SK-N-SH (cell line): ENCODE measurements around the gene RNF40. TPM values are rescaled to one million over a fixed set of nuclear protein-coding genes. Genes with fewer than 3 reads are reported as not detected.

Source experiments
- CTCF ChIA-PET: fragments of 300-600, 350-600 bp; formaldehyde crosslinking; extraction: SDS; loops from one replicate; lab custom pipeline; 2021; lab: Yijun Ruan, JAX
- POLR2A ChIA-PET: fragments of 350-600 bp; sonication (Branson Sonifier 250); formaldehyde crosslinking; extraction: SDS; loops from one replicate; lab custom pipeline; 2020; ENCODE audit warnings: antibody characterized with exemption, inconsistent platforms; lab: Yijun Ruan, JAX
- DNase-seq: peaks from one replicate; pipeline ENCODE4 v3.0.0; 2012
- H2AFZ ChIP-seq: fragments of 200-600 bp; sonication (generic); 2 replicates; pipeline ENCODE4 v1.8.1; 2016; ENCODE audit warnings: antibody characterized with exemption, mild to moderate bottlenecking, low read depth
- H3F3A ChIP-seq: fragments of 200-600 bp; sonication (generic); replicated peaks from 2 replicates; pipeline ENCODE3; 2016; ENCODE audit warnings: antibody characterized with exemption, mild to moderate bottlenecking; ENCODE audit not compliant: insufficient read depth
- H3K27ac ChIP-seq, 2 experiments: fragments of 200-500 bp in 1 of 2; fragments of 200-600 bp in 1 of 2; sonication (Bioruptor generic) in 1 of 2; sonication (generic), shearing (Covaris generic) in 1 of 2; 2 replicates each; pipeline versions ENCODE4 v1.5.1 to v1.6.1; 2014 to 2016; ENCODE audit warnings: low read depth in 2 of 2, inconsistent platforms in 1 of 2, low read length in 1 of 2, mild to moderate bottlenecking in 1 of 2, mixed read lengths in 1 of 2
- H3K27me3 ChIP-seq: fragments of 200-600 bp; sonication (generic), shearing (Covaris generic); 2 replicates; pipeline ENCODE4 v1.6.1; 2016; ENCODE audit warnings: mixed run types; ENCODE audit not compliant: insufficient read depth
- H3K36me3 ChIP-seq, 2 experiments: fragments of 200-500 bp in 1 of 2; fragments of 200-600 bp in 1 of 2; sonication (Bioruptor generic) in 1 of 2; sonication (generic) in 1 of 2; replicated peaks in 1 of 2; 2 replicates each; pipeline versions ENCODE3 to v1.5.1; 2014 to 2016; ENCODE audit warnings: low read length in 1 of 2, mild to moderate bottlenecking in 1 of 2; ENCODE audit not compliant: insufficient read depth in 2 of 2, control insufficient read depth in 1 of 2
- H3K4me1 ChIP-seq, 2 experiments: fragments of 200-500 bp in 1 of 2; fragments of 200-600 bp in 1 of 2; sonication (Bioruptor generic) in 1 of 2; sonication (generic), shearing (Covaris generic) in 1 of 2; 2 replicates each; pipeline versions ENCODE4 v1.5.1 to v1.6.1; 2014 to 2016; ENCODE audit warnings: low read depth in 1 of 2, low read length in 1 of 2, mixed run types in 1 of 2; ENCODE audit not compliant: insufficient read depth in 2 of 2, control insufficient read depth in 1 of 2
- H3K4me2 ChIP-seq: fragments of 200-600 bp; sonication (generic), shearing (Covaris generic); 2 replicates; pipeline ENCODE4 v1.6.1; 2017; ENCODE audit warnings: mixed run types
- H3K4me3 ChIP-seq, 2 experiments: fragments of 200-500 bp in 1 of 2; fragments of 200-600 bp in 1 of 2; sonication (Bioruptor generic) in 1 of 2; sonication (generic), shearing (Covaris generic) in 1 of 2; 2 replicates each; pipeline versions ENCODE4 v1.5.1 to v1.8.1; 2014 to 2016; ENCODE audit warnings: low read depth in 2 of 2, inconsistent platforms in 1 of 2, low read length in 1 of 2, mild to moderate bottlenecking in 1 of 2, mixed read lengths in 1 of 2, moderate library complexity in 1 of 2
- H3K79me2 ChIP-seq: fragments of 200-600 bp; sonication (generic); 2 replicates; pipeline ENCODE4 v1.8.1; 2017; ENCODE audit warnings: mild to moderate bottlenecking; ENCODE audit not compliant: insufficient read depth
- H3K9ac ChIP-seq: fragments of 200-600 bp; sonication (generic); 2 replicates; pipeline ENCODE4 v1.6.1; 2017; ENCODE audit warnings: mixed run types
- H3K9me2 ChIP-seq: fragments of 200-600 bp; sonication (generic); 2 replicates; pipeline ENCODE4 v1.6.1; 2017; ENCODE audit warnings: mixed run types
- H3K9me3 ChIP-seq: fragments of 200-600 bp; sonication (generic); 2 replicates; pipeline ENCODE4 v1.6.1; 2017; ENCODE audit warnings: mixed run types, mild to moderate bottlenecking, moderate library complexity
- H4K20me1 ChIP-seq: fragments of 200-600 bp; sonication (generic); 2 replicates; pipeline ENCODE4 v1.6.1; 2017; ENCODE audit warnings: mild to moderate bottlenecking, mixed run types; ENCODE audit not compliant: insufficient read depth
- CHD2 ChIP-seq: fragments of 150-350 bp; IDR thresholded peaks from 2 replicates; pipeline ENCODE4 v1.6.1; 2018; ENCODE audit warnings: low read length; ENCODE audit not compliant: partially characterized antibody
- CTCF ChIP-seq: fragments of 200-600 bp; sonication (generic); IDR thresholded peaks from 2 replicates; pipeline ENCODE4 v1.6.1; 2017; ENCODE audit warnings: antibody characterized with exemption, mild to moderate bottlenecking, moderate library complexity
- ELF1 ChIP-seq: IDR thresholded peaks from 2 replicates; pipeline ENCODE4 v1.4.0; 2012
- EZH2phosphoT487 ChIP-seq: fragments of 200-600 bp; sonication (generic); IDR thresholded peaks from 2 replicates; pipeline ENCODE4 v1.6.1; 2017; ENCODE audit warnings: low read depth, mixed run types, mild to moderate bottlenecking, antibody characterized with exemption, moderate library complexity, borderline replicate concordance
- GATA2 ChIP-seq: sonication (generic); formaldehyde crosslinking; IDR thresholded peaks from 2 replicates; pipeline ENCODE4 v1.5.0; 2020; ENCODE audit warnings: mild to moderate bottlenecking, missing genetic modification reagents
- MAX ChIP-seq: IDR thresholded peaks from 2 replicates; pipeline ENCODE4 v1.4.0; 2012; ENCODE audit warnings: low read depth
- MXI1 ChIP-seq: IDR thresholded peaks from 2 replicates; pipeline ENCODE4 v1.6.1; 2012; ENCODE audit warnings: mild to moderate bottlenecking, low read depth, low read length, improper control_type of control experiment
- NRF1 ChIP-seq: IDR thresholded peaks from 2 replicates; pipeline ENCODE4 v1.6.1; 2012; ENCODE audit warnings: low read depth, mild to moderate bottlenecking, low read length
- POLR2AphosphoS5 ChIP-seq: IDR thresholded peaks from 2 replicates; pipeline ENCODE4 v1.6.1; 2012; ENCODE audit warnings: low read depth, low read length
- RAD21 ChIP-seq: IDR thresholded peaks from 2 replicates; pipeline ENCODE4 v1.6.1; 2012; ENCODE audit warnings: mild to moderate bottlenecking, low read length
- RCOR1 ChIP-seq: fragments of 150-350 bp; IDR thresholded peaks from 2 replicates; pipeline ENCODE4 v1.6.1; 2017; ENCODE audit warnings: antibody characterized with exemption, low read length
- RFX5 ChIP-seq: IDR thresholded peaks from 2 replicates; pipeline ENCODE4 v1.6.1; 2012; ENCODE audit warnings: mild to moderate bottlenecking, improper control_type of control experiment, low read length
- RXRA ChIP-seq: IDR thresholded peaks from 2 replicates; pipeline ENCODE4 v1.4.0; 2012; ENCODE audit warnings: low read depth, mild to moderate bottlenecking, borderline replicate concordance
- SIN3A ChIP-seq: IDR thresholded peaks from 2 replicates; pipeline ENCODE4 v1.6.1; 2012; ENCODE audit warnings: low read depth, mild to moderate bottlenecking, low read length, moderate library complexity, borderline replicate concordance
- TCF12 ChIP-seq: IDR thresholded peaks from 2 replicates; pipeline ENCODE4 v1.4.0; 2012
- TEAD4 ChIP-seq: IDR thresholded peaks from 2 replicates; pipeline ENCODE4 v1.4.0; 2012; ENCODE audit warnings: mild to moderate bottlenecking, borderline replicate concordance; ENCODE audit not compliant: insufficient read depth
- USF2 ChIP-seq: fragments of 150-350 bp; IDR thresholded peaks from 2 replicates; pipeline ENCODE4 v1.6.1; 2017; ENCODE audit warnings: antibody characterized with exemption, low read length, low read depth, borderline replicate concordance
- WGBS: methylation state at CpG from one replicate; pipeline ENCODE4 v1.1.6; 2017; ENCODE audit warnings: low lambda C conversion rate; 5-methylcytosine and 5-hydroxymethylcytosine counted together
- polyA plus RNA-seq, 3 experiments: library from polyadenylated mRNA; depleted of rRNA; stranded (reverse); fragments of >200 nt; gene quantifications; 2 replicates each; pipeline ENCODE4 v1.2.3, GENCODE V29; 2012
- TF ChIP-seq, protein P1 (sequence below): fragments of 150-350 bp; IDR thresholded peaks from 2 replicates; pipeline ENCODE4 v1.6.1; 2016; ENCODE audit warnings: mild to moderate bottlenecking, low read depth, low read length
- TF ChIP-seq, protein P2 (sequence below): IDR thresholded peaks from 2 replicates; pipeline ENCODE4 v1.6.1; 2012; ENCODE audit warnings: mild to moderate bottlenecking, low read depth, low read length, moderate library complexity
- TF ChIP-seq, protein P3 (sequence below): IDR thresholded peaks from 2 replicates; pipeline ENCODE4 v1.4.0; 2012; ENCODE audit warnings: low read depth, borderline replicate concordance

The RNF40 gene
- polyA plus RNA-seq, 1 of the 3 experiments (the other 2 are of a cell fraction) = 49.8 TPM

GRCh38 chr16:30755955-30756780, 6.0 kb upstream of the RNF40 start:
- TF ChIP-seq MAX = no peak
- TF ChIP-seq USF2 = no peak
- TF ChIP-seq ELF1 = no peak
- TF ChIP-seq MXI1 = no peak
- TF ChIP-seq RAD21 = no peak
- TF ChIP-seq CTCF = no peak
- TF ChIP-seq RXRA = no peak
- TF ChIP-seq POLR2AphosphoS5 = no peak
- no peak for TF ChIP-seq NRF1
- TF ChIP-seq, protein P1, sequence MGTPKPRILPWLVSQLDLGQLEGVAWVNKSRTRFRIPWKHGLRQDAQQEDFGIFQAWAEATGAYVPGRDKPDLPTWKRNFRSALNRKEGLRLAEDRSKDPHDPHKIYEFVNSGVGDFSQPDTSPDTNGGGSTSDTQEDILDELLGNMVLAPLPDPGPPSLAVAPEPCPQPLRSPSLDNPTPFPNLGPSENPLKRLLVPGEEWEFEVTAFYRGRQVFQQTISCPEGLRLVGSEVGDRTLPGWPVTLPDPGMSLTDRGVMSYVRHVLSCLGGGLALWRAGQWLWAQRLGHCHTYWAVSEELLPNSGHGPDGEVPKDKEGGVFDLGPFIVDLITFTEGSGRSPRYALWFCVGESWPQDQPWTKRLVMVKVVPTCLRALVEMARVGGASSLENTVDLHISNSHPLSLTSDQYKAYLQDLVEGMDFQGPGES = no peak
- TF ChIP-seq SIN3A = no peak
- no peak for TF ChIP-seq TEAD4
- TF ChIP-seq RFX5 = no peak
- no peak for TF ChIP-seq TCF12
- TF ChIP-seq CHD2 = no peak
- no peak for TF ChIP-seq RCOR1
- TF ChIP-seq, protein P2, sequence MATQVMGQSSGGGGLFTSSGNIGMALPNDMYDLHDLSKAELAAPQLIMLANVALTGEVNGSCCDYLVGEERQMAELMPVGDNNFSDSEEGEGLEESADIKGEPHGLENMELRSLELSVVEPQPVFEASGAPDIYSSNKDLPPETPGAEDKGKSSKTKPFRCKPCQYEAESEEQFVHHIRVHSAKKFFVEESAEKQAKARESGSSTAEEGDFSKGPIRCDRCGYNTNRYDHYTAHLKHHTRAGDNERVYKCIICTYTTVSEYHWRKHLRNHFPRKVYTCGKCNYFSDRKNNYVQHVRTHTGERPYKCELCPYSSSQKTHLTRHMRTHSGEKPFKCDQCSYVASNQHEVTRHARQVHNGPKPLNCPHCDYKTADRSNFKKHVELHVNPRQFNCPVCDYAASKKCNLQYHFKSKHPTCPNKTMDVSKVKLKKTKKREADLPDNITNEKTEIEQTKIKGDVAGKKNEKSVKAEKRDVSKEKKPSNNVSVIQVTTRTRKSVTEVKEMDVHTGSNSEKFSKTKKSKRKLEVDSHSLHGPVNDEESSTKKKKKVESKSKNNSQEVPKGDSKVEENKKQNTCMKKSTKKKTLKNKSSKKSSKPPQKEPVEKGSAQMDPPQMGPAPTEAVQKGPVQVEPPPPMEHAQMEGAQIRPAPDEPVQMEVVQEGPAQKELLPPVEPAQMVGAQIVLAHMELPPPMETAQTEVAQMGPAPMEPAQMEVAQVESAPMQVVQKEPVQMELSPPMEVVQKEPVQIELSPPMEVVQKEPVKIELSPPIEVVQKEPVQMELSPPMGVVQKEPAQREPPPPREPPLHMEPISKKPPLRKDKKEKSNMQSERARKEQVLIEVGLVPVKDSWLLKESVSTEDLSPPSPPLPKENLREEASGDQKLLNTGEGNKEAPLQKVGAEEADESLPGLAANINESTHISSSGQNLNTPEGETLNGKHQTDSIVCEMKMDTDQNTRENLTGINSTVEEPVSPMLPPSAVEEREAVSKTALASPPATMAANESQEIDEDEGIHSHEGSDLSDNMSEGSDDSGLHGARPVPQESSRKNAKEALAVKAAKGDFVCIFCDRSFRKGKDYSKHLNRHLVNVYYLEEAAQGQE = no peak
- no peak for TF ChIP-seq GATA2
- TF ChIP-seq, protein P3, sequence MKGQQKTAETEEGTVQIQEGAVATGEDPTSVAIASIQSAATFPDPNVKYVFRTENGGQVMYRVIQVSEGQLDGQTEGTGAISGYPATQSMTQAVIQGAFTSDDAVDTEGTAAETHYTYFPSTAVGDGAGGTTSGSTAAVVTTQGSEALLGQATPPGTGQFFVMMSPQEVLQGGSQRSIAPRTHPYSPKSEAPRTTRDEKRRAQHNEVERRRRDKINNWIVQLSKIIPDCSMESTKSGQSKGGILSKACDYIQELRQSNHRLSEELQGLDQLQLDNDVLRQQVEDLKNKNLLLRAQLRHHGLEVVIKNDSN = no peak
- no peak for TF ChIP-seq EZH2phosphoT487
- H3K36me3 ChIP-seq = peaks cover 8 to 52% of the 10 kb centered on the region in 2 experiments
- peaks cover under 1% of the 10 kb centered on the region for H3F3A ChIP-seq
- H3K4me1 ChIP-seq = peaks cover 7 to 11% of the 10 kb centered on the region in 2 experiments; a peak in 3 of 4 replicates
- no peak overlapping the region for H2AFZ ChIP-seq
- no peaks in the 10 kb centered on the region for H3K9me2 ChIP-seq
- no peaks in the 10 kb centered on the region for H4K20me1 ChIP-seq
- ChIA-PET POLR2A (no interaction called here), CTCF (no interaction called here)
- peaks cover 12% of the 10 kb centered on the region; the same call in 1 of the 2 replicates for H3K79me2 ChIP-seq
- H3K9me3 ChIP-seq = no peaks in the 10 kb centered on the region
- no peak overlapping the region for H3K9ac ChIP-seq
- WGBS = 87% methylated on average over 16 of the region's 20 CpGs
- H3K27me3 ChIP-seq = no peaks in the 10 kb centered on the region
- DNase-seq = no peak
- no peak overlapping the region for H3K4me3 ChIP-seq
- no peak overlapping the region for H3K4me2 ChIP-seq
- no peak overlapping the region for H3K27ac ChIP-seq
